HCT116 (cell line): ENCODE data around the gene GGCX. TPM values are rescaled to one million over a fixed set of nuclear protein-coding genes. Genes with fewer than 3 reads are reported as not detected.

ENCODE experiments used
- ATAC-seq: fragments of 200-7000 bp; cut with Tn5 transposase; 2 replicates; pipeline ENCODE4 v1.9.1; 2020; ENCODE audit warnings: mild to moderate bottlenecking, moderate library complexity
- BruUV-seq: library from RNA; stranded (reverse); fragments of 400-500 nt; replicated peaks from 2 replicates; lab custom pipeline; 2021; lab: Mats Ljungman, UMichigan
- CTCF ChIA-PET: fragments of 300-600 bp; sonication (Branson Sonifier 250); formaldehyde crosslinking; loops from one replicate; lab custom pipeline; 2021; ENCODE audit warnings: antibody characterized with exemption; lab: Charles Lee
- POLR2A ChIA-PET: fragments of 300-600, 350-600 bp; sonication (Branson Sonifier 250); formaldehyde crosslinking; loops from one replicate; lab custom pipeline; 2021; ENCODE audit warnings: antibody characterized with exemption; lab: Charles Lee
- RAD21 ChIA-PET, 2 experiments: fragments of 300-600 bp; sonication (Branson Sonifier 250); formaldehyde crosslinking; loops; one replicate each; lab custom pipeline; 2023; ENCODE audit warnings: low total read pairs in 2 of 2; ENCODE audit not compliant: uncharacterized antibody in 2 of 2, unreplicated experiment in 2 of 2, low non-redundant PET in 1 of 2; lab: Charles Lee
- DNase-seq: peaks from one replicate; pipeline ENCODE4 v3.0.0-alpha.2; 2010; ENCODE audit warnings: low read depth, low spot score
- H2AFZ ChIP-seq: fragments of 200-600 bp; shearing (Covaris generic), sonication (generic); 2 replicates; pipeline ENCODE4 v1.6.1; 2017; ENCODE audit warnings: low read depth, mixed run types, mixed read lengths, antibody characterized with exemption, low read length; ENCODE audit not compliant: poor library complexity, severe bottlenecking
- H3K27ac ChIP-seq: 2 replicates; pipeline ENCODE4 v1.5.1; 2012; ENCODE audit warnings: low read depth, low read length
- H3K27me3 ChIP-seq: fragments of 200-600 bp; sonication (generic); 2 replicates; pipeline ENCODE4 v1.6.1; 2016; ENCODE audit warnings: mixed run types, low read length, mixed read lengths; ENCODE audit not compliant: insufficient read depth
- H3K36me3 ChIP-seq, 2 experiments: fragments of 200-500 bp in 1 of 2; fragments of 200-600 bp in 1 of 2; sonication (Bioruptor generic) in 1 of 2; sonication (generic) in 1 of 2; 2 replicates each; pipeline versions ENCODE4 v1.5.1 to v1.6.1; 2014 to 2016; ENCODE audit warnings: low read length in 2 of 2, inconsistent platforms in 1 of 2, mixed read lengths in 1 of 2, mixed run types in 1 of 2; ENCODE audit not compliant: insufficient read depth in 2 of 2, control insufficient read depth in 1 of 2
- H3K4me1 ChIP-seq, 2 experiments: fragments of 200-600 bp in 1 of 2; sonication (generic) in 1 of 2; 2 replicates each; pipeline versions ENCODE4 v1.5.1 to v1.6.1; 2012 to 2017; ENCODE audit warnings: low read length in 2 of 2, inconsistent platforms in 1 of 2, mild to moderate bottlenecking in 1 of 2, mixed read lengths in 1 of 2, mixed run types in 1 of 2, moderate library complexity in 1 of 2; ENCODE audit not compliant: insufficient read depth in 2 of 2, control insufficient read depth in 1 of 2
- H3K4me2 ChIP-seq: fragments of 200-600 bp; sonication (generic); 2 replicates; pipeline ENCODE4 v1.6.1; 2017; ENCODE audit warnings: mixed run types, low read length, mixed read lengths
- H3K4me3 ChIP-seq, 2 experiments: fragments of 200-600 bp in 1 of 2; sonication (generic) in 1 of 2; replicated peaks in 1 of 2; 2 replicates each; pipeline ENCODE4 v1.5.1; 2011 to 2016; ENCODE audit warnings: low read length in 2 of 2, control low read depth in 1 of 2, low read depth in 1 of 2, mild to moderate bottlenecking in 1 of 2, mixed read lengths in 1 of 2, mixed run types in 1 of 2
- H3K79me2 ChIP-seq: fragments of 200-600 bp; sonication (generic); 2 replicates; pipeline ENCODE4 v1.6.1; 2017; ENCODE audit warnings: mild to moderate bottlenecking, mixed run types, low read length, moderate library complexity, mixed read lengths; ENCODE audit not compliant: insufficient read depth
- H3K9ac ChIP-seq: fragments of 200-600 bp; sonication (generic); 2 replicates; pipeline ENCODE4 v1.6.1; 2016; ENCODE audit warnings: low read length, mixed read lengths
- H3K9me2 ChIP-seq: fragments of 200-600 bp; sonication (generic), shearing (Covaris generic); 2 replicates; pipeline ENCODE4 v1.6.1; 2017; ENCODE audit warnings: mixed run types, mild to moderate bottlenecking, moderate library complexity; ENCODE audit not compliant: insufficient read depth
- H3K9me3 ChIP-seq, 2 experiments: fragments of 200-500 bp in 1 of 2; fragments of 200-600 bp in 1 of 2; sonication (Bioruptor generic) in 1 of 2; sonication (generic) in 1 of 2; 2 replicates each; pipeline ENCODE4 v1.6.1; 2014 to 2017; ENCODE audit warnings: low read length in 2 of 2, mixed read lengths in 2 of 2, inconsistent platforms in 1 of 2, low read depth in 1 of 2, mild to moderate bottlenecking in 1 of 2, mixed run types in 1 of 2, moderate library complexity in 1 of 2; ENCODE audit not compliant: control insufficient read depth in 1 of 2, insufficient read depth in 1 of 2
- H4K20me1 ChIP-seq: fragments of 200-600 bp; sonication (generic), shearing (Covaris generic); 2 replicates; pipeline ENCODE4 v1.6.1; 2017; ENCODE audit warnings: mixed run types, mild to moderate bottlenecking, moderate library complexity; ENCODE audit not compliant: insufficient read depth
- FOSL1 ChIP-seq: IDR thresholded peaks from 2 replicates; pipeline ENCODE4 v1.6.1; 2012; ENCODE audit warnings: low read depth
- POLR2AphosphoS5 ChIP-seq: IDR thresholded peaks from 2 replicates; pipeline ENCODE4 v1.6.1; 2011; ENCODE audit warnings: mild to moderate bottlenecking, low read depth, low read length, moderate library complexity
- REST ChIP-seq: IDR thresholded peaks from 2 replicates; pipeline ENCODE4 v1.6.1; 2012; ENCODE audit warnings: low read depth
- SRF ChIP-seq: IDR thresholded peaks from 2 replicates; pipeline ENCODE4 v1.6.1; 2012; ENCODE audit warnings: low read depth
- ZBTB33 ChIP-seq: IDR thresholded peaks from 2 replicates; pipeline ENCODE4 v1.6.1; 2011; ENCODE audit warnings: mild to moderate bottlenecking, low read length, moderate library complexity; ENCODE audit not compliant: insufficient replicate concordance; ENCODE audit errors: extremely low read depth
- intact Hi-C: fragments of 100-400 bp; cut with micrococcal nuclease; formaldehyde crosslinking; loops from 2 replicates; pipeline ENCODE4 v1.10.0; 2022
- total RNA-seq: library from RNA; stranded (reverse); gene quantifications from one replicate; pipeline ENCODE4 v1.2.1, GENCODE V29; 2021; ENCODE audit not compliant: unreplicated experiment

GGCX gene
- total RNA-seq, 1 experiment from 2014 or later, result 43.5 TPM

- TF ChIP-seq ZBTB33 (no peak), POLR2AphosphoS5 (no peak), SRF (no peak)
Measured at GRCh38 chr2:85525029-85525428, 36.3 kb downstream of the GGCX start (continued).

GRCh38 chr2:85524336-85524908 lies 36.9 kb downstream of the GGCX start:
- no peaks in the 10 kb centered on the region for H3K9me2 ChIP-seq
- H3K9ac ChIP-seq, result no peak overlapping the region
- H3K4me3 ChIP-seq, result no peak overlapping the region
- no TSS peak for BruUV-seq
- no peaks in the 10 kb centered on the region for H3K9me3 ChIP-seq
- POLR2A ChIA-PET, result interaction anchor here (1.1 to 2.7 kb wide), 6 partner anchors 11 to 25 kb away, joined by 3 to 16 read pairs (median 5); partner anchors contain the start of gene MAT2A
- H3K27me3 ChIP-seq, result no peaks in the 10 kb centered on the region
- H3K36me3 ChIP-seq, result no peaks in the 10 kb centered on the region
- intact Hi-C loops, result no loop called here
- DNase-seq, result no peak
- RAD21 ChIA-PET, result no interaction called here
- H3K27ac ChIP-seq, result no peak overlapping the region
- peak; percentile 27 for TF ChIP-seq REST
- no peak for TF ChIP-seq FOSL1
- no peaks in the 10 kb centered on the region for H4K20me1 ChIP-seq
- no peaks in the 10 kb centered on the region for H3K4me1 ChIP-seq
- no peak for ATAC-seq
- CTCF ChIA-PET, result no interaction called here
- no peak overlapping the region for H2AFZ ChIP-seq
- H3K4me2 ChIP-seq, result no peak overlapping the region
- H3K79me2 ChIP-seq, result no peaks in the 10 kb centered on the region
